ENCODE data around the gene HOXC6. TPM values are rescaled to one million over a fixed set of nuclear protein-coding genes. Genes with fewer than 3 reads are reported as not detected.

HOXC6 gene
- total and polyA plus RNA-seq, 2 donors (not counting 3 experiments of a cell fraction or from before 2014, with no cell fraction given) = 0.58 to 0.72 TPM

GRCh38 chr12:54005853-54006558 lies 22.2 kb upstream of the HOXC6 start:
- Histone ChIP-seq H3K27me3 (ENCODE audit: control insufficient read depth in 2 of 2, insufficient read depth in 2 of 2, low read length in 2 of 2) (peaks cover 79 to 89% of the 10 kb centered on the region in 2 experiments), H3K79me2 (ENCODE audit: control insufficient read depth, insufficient read depth, low read length) (no peaks in the 10 kb centered on the region), H3K4me1 (ENCODE audit: control insufficient read depth, extremely low read depth, insufficient read depth, low read length) (no peaks in the 10 kb centered on the region), H3K9me3 (replicated peaks; ENCODE audit: control insufficient read depth, insufficient read depth, low read length) (no peaks in the 10 kb centered on the region), H3K9me1 (replicated peaks; ENCODE audit: control insufficient read depth, extremely low read depth, insufficient read depth, low read length) (no peaks in the 10 kb centered on the region), H2AFZ (ENCODE audit: low read depth, low read length) (no peak overlapping the region), H4K20me1 (replicated peaks; ENCODE audit: control insufficient read depth, extremely low read depth, insufficient read depth, low read length) (no peaks in the 10 kb centered on the region), H3K9ac (replicated peaks; ENCODE audit: extremely low read depth, insufficient read depth, low read length) (no peak overlapping the region), H3K36me3 (ENCODE audit: control insufficient read depth in 2 of 2, extremely low read depth in 1 of 2, insufficient read depth in 2 of 2, low read length in 2 of 2) (no peaks in the 10 kb centered on the region), H3K4me2 (ENCODE audit: insufficient read depth, low read length) (no peak overlapping the region), H3K27ac (ENCODE audit: insufficient read depth, low read depth, low read length) (no peak overlapping the region), H3K4me3 (replicated peaks in 1 of 3; ENCODE audit: insufficient read depth in 1 of 3, low read depth in 1 of 3, low read length in 3 of 3) (no peak overlapping the region)
- ChIA-PET POLR2A (no interaction called here), CTCF (interaction anchor here (0.6 to 17.0 kb wide), 32 partner anchors 10 to 373 kb away, joined by 3 to 616 read pairs (median 4); partner anchors contain the start of genes HOXC10, HOXC5, HOXC6 and SMUG1)
- peak; percentile 87 for FAIRE-seq
- intact Hi-C loops (cut with micrococcal nuclease) = loop anchor here (1.0 to 10.0 kb wide), 4 partner anchors 185 to 359 kb away; partner anchors contain the start of gene GPR84
- TF ChIP-seq GATA2 (IDR thresholded peaks at IDR 0.05; ENCODE audit: insufficient read depth, insufficient read length, low read depth, low read length) (no peak), MAX (IDR thresholded peaks at IDR 0.05; ENCODE audit: insufficient read depth, insufficient read length) (no peak), CTCF (IDR thresholded peaks at IDR 0.05; ENCODE audit: extremely low read depth in 1 of 2, insufficient read depth in 1 of 2, low read depth in 1 of 2, low read length in 2 of 2) (peak; percentile 84 to 86)
- no TSS peak for BruUV-seq (replicated peaks)
- dilution Hi-C loops (cut with MboI; ENCODE audit: extremely low pct_ligation_motif_present, low sequenced_read_pairs) = no loop called here
- peak; percentile 79 for DNase-seq (ENCODE audit: low read depth, low spot score)
